GM19351 (cell line): Measurements from ENCODE around the gene AFAP1.
"Not testable (repeated sequence)": the region's sequence is repeated elsewhere in the genome, so short reads cannot be mapped to it uniquely, and the experiment has no call there.

Experiments used
- ATAC-seq: cut with Tn5 transposase; IDR thresholded peaks from one replicate; pipeline ENCODE4 v1.9.1; 2021; ENCODE audit warnings: mild to moderate bottlenecking, moderate library complexity; ENCODE audit not compliant: unreplicated experiment

Gene AFAP1

GRCh38 chr4:7950301-7951092 lies 10.8 kb upstream of the AFAP1 start:
- ATAC-seq = no peak

- ATAC-seq = no peak
These were observed 10.1 kb upstream of the AFAP1 start for GRCh38 chr4:7949759-7950158.

GRCh38 chr4:7947927-7948326 lies 8.3 kb upstream of the AFAP1 start:
- no peak for ATAC-seq

- no peak for ATAC-seq
These were observed 6.2 kb upstream of the AFAP1 start for GRCh38 chr4:7945709-7946380.

GRCh38 chr4:7944599-7945220 lies 5.0 kb upstream of the AFAP1 start:
- ATAC-seq = no peak

- ATAC-seq = not testable (repeated sequence)
These were observed 4.0 kb upstream of the AFAP1 start for GRCh38 chr4:7943688-7944087.

GRCh38 chr4:7943211-7943610 lies 3.5 kb upstream of the AFAP1 start:
- ATAC-seq = no peak

DNA sequence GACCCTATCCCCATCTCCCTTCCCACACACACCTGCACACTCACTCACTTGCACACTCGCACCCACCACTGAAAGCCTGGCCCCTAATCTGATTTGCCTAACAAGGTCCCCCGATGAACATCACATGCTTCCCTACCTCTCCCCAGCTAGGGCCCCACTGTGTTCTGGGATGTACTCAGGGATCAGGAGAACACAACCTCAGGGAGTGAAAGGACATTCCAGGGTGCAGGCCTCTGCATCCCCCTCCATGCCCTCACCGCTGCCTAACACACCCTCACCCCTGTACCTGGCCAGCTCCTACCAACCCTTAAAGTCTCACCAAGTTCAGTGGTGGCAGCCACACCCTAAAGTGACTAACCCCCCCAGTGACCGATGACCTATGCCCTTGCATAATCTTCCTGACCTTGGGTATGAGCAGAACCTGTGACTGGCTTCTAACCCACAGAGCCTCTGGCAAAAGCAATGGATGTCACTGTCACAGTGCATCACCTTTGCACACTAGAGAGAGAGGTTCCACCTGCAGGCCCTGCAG lies 2.4 kb upstream of the AFAP1 start:
- no peak for ATAC-seq

- ATAC-seq = no peak
These were observed 1.7 kb upstream of the AFAP1 start for GRCh38 chr4:7941111-7941964.

GRCh38 chr4:7938609-7939376 lies 868 bp downstream of the AFAP1 start:
- ATAC-seq = no peak

DNA sequence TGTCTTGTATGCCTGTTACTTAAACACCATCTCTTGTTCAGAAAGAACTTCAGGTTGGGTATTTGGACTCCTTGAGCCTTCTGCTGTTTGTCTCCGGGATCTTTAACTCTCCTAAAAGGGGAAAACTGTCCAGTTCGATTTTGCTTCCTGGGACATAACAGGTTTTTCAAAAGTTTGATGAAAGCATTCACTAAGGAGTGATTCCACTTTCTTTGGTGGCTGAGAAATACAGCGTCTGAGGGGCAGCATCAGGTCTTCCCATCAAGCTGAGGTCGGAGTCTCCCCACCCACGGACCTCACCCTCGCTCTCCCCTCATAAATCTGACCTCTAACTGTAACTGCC lies 1.4 kb downstream of the AFAP1 start:
- no peak for ATAC-seq

DNA sequence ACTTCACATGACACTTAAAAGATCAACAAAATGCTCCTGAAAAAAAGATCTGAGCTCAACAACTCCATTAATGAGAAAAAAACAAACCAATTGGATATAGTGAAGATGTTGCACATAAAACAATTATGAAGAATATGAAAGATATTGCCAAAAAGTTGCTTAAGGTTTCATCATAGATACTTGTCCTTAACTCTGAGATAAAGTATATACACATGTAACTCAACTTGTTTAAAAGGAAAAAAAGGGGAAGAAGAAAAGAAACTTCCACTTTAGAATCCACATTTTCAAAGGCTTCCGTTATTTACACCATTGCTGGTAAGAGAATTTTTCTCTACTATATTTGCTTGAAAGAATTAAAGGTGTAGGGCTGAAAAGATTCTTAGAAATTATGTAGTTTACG lies 2.7 kb downstream of the AFAP1 start:
- no peak for ATAC-seq

GRCh38 chr4:7933651-7934510 lies 5.8 kb downstream of the AFAP1 start:
- ATAC-seq = no peak

DNA sequence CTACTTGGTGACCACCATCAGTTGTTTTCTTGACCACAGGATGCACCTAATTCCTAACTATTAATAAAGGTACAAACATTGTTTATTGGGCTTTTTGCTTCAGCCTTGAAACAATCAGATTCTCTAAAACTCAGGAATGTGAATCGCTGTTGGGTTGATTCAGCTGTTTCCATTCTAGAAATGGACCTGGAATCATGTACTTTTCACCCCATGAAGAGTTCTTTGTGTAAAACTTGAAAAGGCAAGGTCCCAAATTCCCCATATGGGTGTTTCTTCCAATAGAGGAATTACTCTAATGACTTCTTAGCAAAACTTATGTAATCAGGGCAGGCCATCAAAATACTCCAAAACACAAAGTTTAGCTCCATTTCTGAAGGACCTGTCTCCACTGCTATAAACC lies 7.4 kb downstream of the AFAP1 start:
- no peak for ATAC-seq

DNA sequence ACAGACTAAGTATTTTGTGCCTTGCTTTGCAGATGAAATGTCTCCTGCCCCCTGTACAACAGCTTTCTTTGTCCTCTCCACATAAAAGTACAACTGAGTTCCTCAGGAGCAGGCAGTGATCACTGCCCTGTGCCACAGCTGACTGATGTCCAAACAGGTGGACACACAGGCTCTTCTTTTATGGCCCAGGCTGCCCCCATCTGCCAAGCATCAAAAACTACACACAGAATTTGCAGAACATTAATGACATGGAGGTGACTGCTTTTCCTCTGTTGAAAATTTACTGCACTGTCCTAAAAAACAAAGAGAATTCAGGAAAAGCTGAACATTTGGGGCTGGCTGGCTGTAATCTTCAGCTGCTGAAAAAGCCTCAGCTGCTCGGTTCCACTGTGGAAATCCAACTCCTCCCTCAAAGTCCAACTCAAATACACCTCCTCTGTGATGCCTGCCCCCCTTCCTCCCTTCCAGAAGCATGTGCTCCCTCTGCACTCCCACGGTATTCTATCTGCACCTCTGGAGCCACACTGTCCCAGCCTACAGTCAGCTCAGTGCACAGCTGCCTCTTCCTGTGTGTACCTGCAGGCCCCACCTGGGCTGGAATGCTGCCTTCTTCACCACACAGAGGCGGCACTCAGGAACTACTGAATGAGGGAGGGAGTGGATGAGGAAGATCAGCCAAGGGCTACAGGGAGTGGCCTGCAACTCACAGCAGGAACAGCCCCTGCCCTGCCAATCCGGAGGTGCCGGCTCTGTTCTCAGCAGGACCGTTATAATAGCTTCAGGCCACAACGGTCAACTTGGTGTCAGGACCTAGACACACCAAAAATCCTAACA lies 10.3 kb downstream of the AFAP1 start:
- ATAC-seq = no peak

DNA sequence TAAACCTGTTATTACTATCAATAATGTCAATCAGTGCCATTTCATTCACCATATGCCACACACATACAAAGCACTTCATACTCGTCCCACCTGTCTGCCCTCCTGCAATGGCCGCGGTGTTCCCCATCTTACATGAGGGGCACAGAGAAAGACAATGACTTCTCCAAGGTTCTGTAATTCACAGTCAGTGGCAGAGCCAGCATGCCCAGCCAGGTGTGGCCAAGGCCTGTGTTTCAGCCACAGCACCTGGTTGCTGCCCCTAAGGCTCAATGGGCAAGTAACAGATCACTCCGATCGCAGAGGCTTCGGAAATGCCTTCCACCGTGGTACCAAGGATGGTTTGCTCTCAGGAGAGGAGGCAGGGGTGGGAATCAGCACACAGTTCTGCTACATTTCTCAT lies 10.9 kb downstream of the AFAP1 start:
- no peak for ATAC-seq

- ATAC-seq = no peak
These were observed 12.8 kb downstream of the AFAP1 start for GRCh38 chr4:7926822-7927221.

- no peak for ATAC-seq
These were observed 15.1 kb downstream of the AFAP1 start for GRCh38 chr4:7924570-7924969.
